Spleen (tissue), 11 donors: Measurements from ENCODE around the gene KL. TPM values are rescaled to one million over a fixed set of nuclear protein-coding genes. Genes with fewer than 3 reads are reported as not detected.

Source experiments
- DNase-seq: peaks from one replicate; pipeline ENCODE4 v3.0.0-alpha.2; 2020
- H3K27ac ChIP-seq, 8 donors: fragments of 200-600 bp; sonication (generic) in 7 of 8; 1 replicate in 4 of 8; 2 replicates in 4 of 8; pipeline versions ENCODE4 v1.5.0 to v1.8.0; 2016 to 2021; ENCODE audit warnings: inconsistent platforms in 4 of 8, mild to moderate bottlenecking in 4 of 8, moderate library complexity in 1 of 8
- H3K27me3 ChIP-seq, 7 donors: fragments of 200-600 bp; sonication (generic) in 6 of 7; replicated peaks in 1 of 7; 1 replicate in 4 of 7; 2 replicates in 3 of 7; pipeline versions ENCODE4 v1.5.0 to v1.8.0; 2016 to 2021; ENCODE audit warnings: inconsistent platforms in 3 of 7, mild to moderate bottlenecking in 1 of 7
- H3K36me3 ChIP-seq, 6 donors: fragments of 200-600 bp; sonication (generic) in 5 of 6; 1 replicate in 4 of 6; 2 replicates in 2 of 6; pipeline versions ENCODE4 v1.5.0 to v1.8.0; 2016 to 2021; ENCODE audit warnings: inconsistent platforms in 2 of 6
- H3K4me1 ChIP-seq, 6 donors: fragments of 200-600 bp; sonication (generic) in 5 of 6; 1 replicate in 3 of 6; 2 replicates in 3 of 6; pipeline versions ENCODE4 v1.5.0 to v1.8.0; 2016 to 2021; ENCODE audit warnings: inconsistent platforms in 3 of 6
- H3K4me3 ChIP-seq, 8 donors: fragments of 200-600 bp; sonication (generic) in 7 of 8; 1 replicate in 4 of 8; 2 replicates in 4 of 8; pipeline versions ENCODE4 v1.5.0 to v1.8.0; 2016 to 2021; ENCODE audit warnings: inconsistent platforms in 4 of 8, mild to moderate bottlenecking in 4 of 8, moderate library complexity in 2 of 8
- H3K9me3 ChIP-seq, 8 donors: fragments of 200-600 bp; sonication (generic) in 7 of 8; 1 replicate in 4 of 8; 2 replicates in 4 of 8; pipeline versions ENCODE4 v1.5.0 to v1.8.0; 2016 to 2021; ENCODE audit warnings: inconsistent platforms in 4 of 8
- POLR2A ChIP-seq, 3 donors: fragments of 450-650 bp; IDR thresholded peaks; one replicate each; pipeline ENCODE4 v1.5.1; 2017; ENCODE audit warnings: antibody characterized with exemption in 3 of 3, mild to moderate bottlenecking in 1 of 3
- POLR2AphosphoS5 ChIP-seq, 3 donors: sonication (generic); formaldehyde crosslinking; IDR thresholded peaks; one replicate each; pipeline ENCODE4 v1.5.1; 2017; ENCODE audit warnings: antibody characterized with exemption in 3 of 3
- WGBS, 5 donors: extraction: QIAGEN DNeasy Blood & Tissue Kit in 3 of 5; methylation state at CpG; one replicate each; pipeline versions ENCODE4 v1.1.5 to v1.1.7; 2013 to 2018; 5-methylcytosine and 5-hydroxymethylcytosine counted together
- intact Hi-C: fragments of 100-400 bp; cut with DNase I; formaldehyde crosslinking; loops from one replicate; pipeline ENCODE4 v1.15.0; 2023; ENCODE audit warnings: low total_unique reads
- polyA plus RNA-seq, 3 donors: library from polyadenylated mRNA; stranded (reverse); fragments of 200-250 nt; gene quantifications; one replicate each; pipeline ENCODE4 v1.2.1, GENCODE V29; 2013
- total RNA-seq, 7 donors: library from RNA; depleted of rRNA in 3 of 7; stranded (reverse); fragments of >200 nt in 3 of 7; fragmentation: NEBNext Ultra II Directional in 4 of 7; extraction: Animal tissue kit (Norgen Biotek cat#: 25700) in 4 of 7; gene quantifications; one replicate each; pipeline versions ENCODE4 v1.1.0 to v1.2.1, GENCODE V29; 2016 to 2021
- TF ChIP-seq, protein P1 (sequence below), 11 experiments: fragments of 200-600 bp in 7 of 11; fragments of 450-650 bp in 4 of 11; sonication (generic) in 4 of 11; IDR thresholded peaks in 8 of 11; conservative IDR thresholded peaks in 3 of 11; 1 replicate in 7 of 11; 2 replicates in 4 of 11; pipeline versions ENCODE4 v1.4.0 to v1.8.0; 2016 to 2021; ENCODE audit warnings: antibody characterized with exemption in 11 of 11, inconsistent platforms in 4 of 11, mild to moderate bottlenecking in 1 of 11
- donor health status: healthy with polysubstance abuse.
- donor health status: DM: no; HTN: no; CAD: no; lungs with moderate emphysema.
- donor health status: DM: no; HTN: no; CAD: no.
- donor health status: Bipolar disorder and iron deficiency.
- donor health status: healthy.
- donor health status: DM: no; HTN: no; CAD: no.
- donor health status: DM: yes; HTN: yes; CAD: no.

The KL gene
- total and polyA plus RNA-seq, 10 donors: 0.35 to 10.2 (median 4.6) TPM

DNA sequence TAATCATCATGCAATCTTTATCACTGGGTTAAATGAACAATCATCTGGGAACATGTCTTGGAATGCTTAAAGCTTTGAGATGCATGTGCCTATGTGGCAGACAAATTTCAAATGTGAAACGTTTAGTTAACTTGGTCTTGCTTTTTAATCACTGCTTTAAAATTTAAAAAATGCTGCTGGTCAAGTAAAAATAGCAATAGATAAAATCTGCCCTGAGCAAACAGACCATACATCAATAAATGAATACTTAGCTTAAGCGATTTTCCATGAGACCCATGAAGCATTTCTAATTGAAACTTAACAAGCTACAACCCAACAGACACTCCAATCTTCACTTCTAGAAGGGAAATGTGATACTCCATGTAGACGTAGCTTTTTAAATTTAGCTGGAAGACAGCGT lies 1.9 kb upstream of the KL start:
- WGBS, 5 donors: 51 to 70% (median 64%) methylated on average over 4 of the region's 4 CpGs
- Histone ChIP-seq H3K36me3 (no peaks in the 10 kb centered on the region), H3K4me3 (no peak overlapping the region), H3K4me1 (peaks cover 14 to 37% (median 29%) of the 10 kb centered on the region in 6 donors), H3K27me3 (peaks cover 0 to 70% (median 21%) of the 10 kb centered on the region in 7 donors), H3K9me3 (no peaks in the 10 kb centered on the region), H3K27ac (peak overlapping the region in 2 of 8 donors; percentile 85 to 86)
- TF ChIP-seq POLR2AphosphoS5 (IDR thresholded peaks at IDR 0.05): no peak
- TF ChIP-seq POLR2A (IDR thresholded peaks at IDR 0.05): no peak
- TF ChIP-seq, protein P1, sequence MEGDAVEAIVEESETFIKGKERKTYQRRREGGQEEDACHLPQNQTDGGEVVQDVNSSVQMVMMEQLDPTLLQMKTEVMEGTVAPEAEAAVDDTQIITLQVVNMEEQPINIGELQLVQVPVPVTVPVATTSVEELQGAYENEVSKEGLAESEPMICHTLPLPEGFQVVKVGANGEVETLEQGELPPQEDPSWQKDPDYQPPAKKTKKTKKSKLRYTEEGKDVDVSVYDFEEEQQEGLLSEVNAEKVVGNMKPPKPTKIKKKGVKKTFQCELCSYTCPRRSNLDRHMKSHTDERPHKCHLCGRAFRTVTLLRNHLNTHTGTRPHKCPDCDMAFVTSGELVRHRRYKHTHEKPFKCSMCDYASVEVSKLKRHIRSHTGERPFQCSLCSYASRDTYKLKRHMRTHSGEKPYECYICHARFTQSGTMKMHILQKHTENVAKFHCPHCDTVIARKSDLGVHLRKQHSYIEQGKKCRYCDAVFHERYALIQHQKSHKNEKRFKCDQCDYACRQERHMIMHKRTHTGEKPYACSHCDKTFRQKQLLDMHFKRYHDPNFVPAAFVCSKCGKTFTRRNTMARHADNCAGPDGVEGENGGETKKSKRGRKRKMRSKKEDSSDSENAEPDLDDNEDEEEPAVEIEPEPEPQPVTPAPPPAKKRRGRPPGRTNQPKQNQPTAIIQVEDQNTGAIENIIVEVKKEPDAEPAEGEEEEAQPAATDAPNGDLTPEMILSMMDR (IDR thresholded peaks at IDR 0.05 in 8 of 11, conservative IDR thresholded peaks at IDR 0.05 in 3 of 11): no peak
- DNase-seq: no peak
- intact Hi-C loops: no loop called here

DNA sequence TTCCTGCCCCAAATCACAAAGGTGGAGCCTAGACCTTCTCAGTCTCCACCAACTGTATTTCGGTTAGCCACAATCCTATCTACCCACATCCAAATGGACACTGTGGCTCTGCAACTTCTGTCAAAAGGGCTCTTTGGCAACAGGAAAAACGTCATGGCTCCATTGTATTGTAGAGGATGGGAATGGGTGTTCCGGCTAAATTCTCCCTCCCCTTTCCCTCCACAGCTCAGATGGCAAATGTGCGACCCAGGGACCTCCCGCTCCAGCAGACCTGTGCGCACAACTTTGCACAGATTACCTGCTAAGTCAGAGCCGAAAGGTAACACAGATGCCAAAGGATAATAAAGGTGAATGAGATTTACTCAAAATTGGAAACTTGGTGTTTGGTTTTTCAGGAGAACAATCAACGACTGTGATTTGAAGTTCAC lies 968 bp upstream of the KL start:
- peak overlapping the region; percentile 50 to 86 (median 81) for H3K27ac ChIP-seq
- no peaks in the 10 kb centered on the region for H3K9me3 ChIP-seq
- intact Hi-C loops: no loop called here
- H3K27me3 ChIP-seq: peaks cover 0 to 77% (median 21%) of the 10 kb centered on the region in 7 donors
- H3K4me1 ChIP-seq: peaks cover 14 to 37% (median 29%) of the 10 kb centered on the region in 6 donors
- TF ChIP-seq POLR2AphosphoS5 (IDR thresholded peaks at IDR 0.05) (peak in 2 of 3 donors; percentile 6 to 44), POLR2A (IDR thresholded peaks at IDR 0.05) (peak in 1 of 3 donors; percentile 24)
- TF ChIP-seq, protein P1 (IDR thresholded peaks at IDR 0.05 in 8 of 11, conservative IDR thresholded peaks at IDR 0.05 in 3 of 11): no peak
- H3K4me3 ChIP-seq: peak overlapping the region in 7 of 8 donors; percentile 34 to 74 (median 48)
- WGBS, 5 donors: 13 to 25% (median 14%) methylated on average over 8 of the region's 8 CpGs
- no peak for DNase-seq
- H3K36me3 ChIP-seq: no peaks in the 10 kb centered on the region

DNA sequence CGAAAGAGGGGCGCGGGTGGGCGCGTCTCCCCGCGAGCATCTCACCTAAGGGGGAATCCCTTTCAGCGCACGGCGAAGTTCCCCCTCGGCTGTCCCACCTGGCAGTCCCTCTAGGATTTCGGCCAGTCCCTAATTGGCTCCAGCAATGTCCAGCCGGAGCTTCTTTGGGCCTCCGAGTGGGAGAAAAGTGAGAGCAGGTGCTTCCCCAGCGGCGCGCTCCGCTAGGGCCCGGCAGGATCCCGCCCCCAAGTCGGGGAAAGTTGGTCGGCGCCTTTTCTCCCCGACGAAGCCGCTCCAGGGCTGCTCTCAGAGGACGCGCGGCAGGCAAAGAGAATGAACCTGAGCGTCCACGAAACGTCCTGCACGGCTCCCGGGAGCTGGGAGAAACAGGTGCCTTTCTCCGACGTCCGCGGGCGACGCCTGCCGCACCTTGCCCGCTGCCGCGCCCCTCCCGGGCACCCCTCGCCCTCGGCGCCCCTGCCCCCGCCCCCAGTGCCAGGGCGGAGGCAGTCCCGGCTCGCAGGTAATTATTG lies 366 bp upstream of the KL start:
- peak overlapping the region; percentile 50 to 86 (median 81) for H3K27ac ChIP-seq
- H3K4me1 ChIP-seq: peaks cover 14 to 37% (median 29%) of the 10 kb centered on the region in 6 donors
- H3K9me3 ChIP-seq: no peaks in the 10 kb centered on the region
- peaks cover 0 to 83% (median 21%) of the 10 kb centered on the region in 7 donors for H3K27me3 ChIP-seq
- peak; percentile 77 for DNase-seq
- WGBS, 5 donors: 3 to 10% (median 6%) methylated on average over 22 to 52 of the region's 52 CpGs
- TF ChIP-seq, protein P1 (IDR thresholded peaks at IDR 0.05 in 8 of 11, conservative IDR thresholded peaks at IDR 0.05 in 3 of 11): no peak
- TF ChIP-seq POLR2AphosphoS5 (IDR thresholded peaks at IDR 0.05): peak in 1 of 3 donors; percentile 21
- intact Hi-C loops: no loop called here
- H3K4me3 ChIP-seq: peak overlapping the region in 7 of 8 donors; percentile 34 to 74 (median 48)
- no peaks in the 10 kb centered on the region for H3K36me3 ChIP-seq

DNA sequence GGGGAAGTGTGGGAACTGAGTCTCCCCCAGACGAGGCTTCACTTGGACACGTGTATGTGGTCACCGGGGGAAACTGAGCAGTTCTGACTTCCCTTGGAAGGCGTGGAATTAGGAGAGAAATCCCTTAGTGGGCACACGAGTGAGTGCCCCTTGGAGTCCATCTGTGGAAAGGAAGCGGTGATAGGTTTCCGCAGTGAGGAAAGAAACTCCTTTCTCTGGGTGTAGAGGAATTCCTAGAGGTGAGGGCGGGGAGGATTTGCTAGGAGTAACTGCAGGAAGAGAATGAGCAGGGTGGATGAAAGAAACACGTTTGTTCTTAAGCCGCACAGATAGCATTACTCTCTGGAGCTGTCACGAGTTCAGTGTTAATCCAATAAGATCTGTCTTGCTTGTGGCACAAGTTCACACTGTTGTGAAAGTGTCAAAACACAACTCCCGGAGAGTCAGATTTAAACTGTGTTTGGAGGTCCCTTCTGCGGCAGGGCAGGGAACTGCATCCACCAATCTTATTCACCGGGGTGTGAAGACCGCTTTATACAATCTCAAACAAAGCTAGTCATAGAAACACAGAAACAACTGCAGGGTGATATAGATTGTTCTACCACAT lies 1.2 kb downstream of the KL start:
- H3K36me3 ChIP-seq: no peaks in the 10 kb centered on the region
- peak overlapping the region in 7 of 8 donors; percentile 74 to 86 (median 82) for H3K27ac ChIP-seq
- peak overlapping the region; percentile 32 to 74 (median 48) for H3K4me3 ChIP-seq
- H3K9me3 ChIP-seq: no peaks in the 10 kb centered on the region
- H3K4me1 ChIP-seq: peaks cover 14 to 37% (median 29%) of the 10 kb centered on the region in 6 donors
- peaks cover 0 to 82% (median 21%) of the 10 kb centered on the region in 7 donors for H3K27me3 ChIP-seq
- intact Hi-C loops: no loop called here
- DNase-seq: no peak
- WGBS, 5 donors: 16 to 18% (median 17%) methylated on average over 15 of the region's 15 CpGs
- TF ChIP-seq, protein P1 (IDR thresholded peaks at IDR 0.05 in 8 of 11, conservative IDR thresholded peaks at IDR 0.05 in 3 of 11): peak in 10 of 11 experiments; percentile 31 to 75 (median 56)
- TF ChIP-seq POLR2A (IDR thresholded peaks at IDR 0.05) (no peak), POLR2AphosphoS5 (IDR thresholded peaks at IDR 0.05) (peak in 1 of 3 donors; percentile 34)
